SK-N-SH treated with all-trans-retinoic acid at 6 μM for 48 hours (cell line): ENCODE data around the gene HOXB1.
A peak's percentile ranks its signal among the peaks of the same experiment; 100 is the strongest.
"Not testable (repeated sequence)": the region's sequence is repeated elsewhere in the genome, so short reads cannot be mapped to it uniquely, and the experiment has no call there.

ENCODE experiments used
- ATAC-seq: fragments of 200-7000 bp; cut with Tn5 transposase; 3 replicates; pipeline ENCODE4 v1.9.1; 2020; ENCODE audit warnings: mild to moderate bottlenecking, moderate library complexity
- ARNTL ChIP-seq: fragments of 450-650 bp; formaldehyde crosslinking; IDR thresholded peaks from 2 replicates; pipeline ENCODE4 v1.5.0; 2020; ENCODE audit warnings: low read depth, mild to moderate bottlenecking, moderate library complexity, borderline replicate concordance
- BACH2 ChIP-seq: fragments of 250-450 bp; sonication (Bioruptor Pico); IDR thresholded peaks from 2 replicates; pipeline ENCODE4 v1.9.0; 2021; ENCODE audit warnings: mild to moderate bottlenecking, borderline replicate concordance
- CSDC2 ChIP-seq: fragments of 250-450 bp; sonication (Bioruptor Pico); IDR thresholded peaks from 2 replicates; pipeline ENCODE4 v1.5.0; 2020; ENCODE audit warnings: mild to moderate bottlenecking, moderate library complexity
- ESRRG ChIP-seq: fragments of 250-450 bp; sonication (Bioruptor Pico); IDR thresholded peaks from 2 replicates; pipeline ENCODE4 v1.6.1; 2021; ENCODE audit warnings: mild to moderate bottlenecking
- ISL1 ChIP-seq: fragments of 250-450 bp; sonication (Bioruptor Pico); IDR thresholded peaks from 2 replicates; pipeline ENCODE4 v2.1.2; 2022; ENCODE audit warnings: mild to moderate bottlenecking, moderate library complexity
- OSR1 ChIP-seq: fragments of 250-450 bp; sonication (Bioruptor Pico); IDR thresholded peaks from 2 replicates; pipeline ENCODE4 v1.8.0; 2022; ENCODE audit warnings: moderate library complexity, mild to moderate bottlenecking, inconsistent platforms
- PATZ1 ChIP-seq: fragments of 250-450 bp; sonication (Bioruptor Pico); IDR thresholded peaks from 2 replicates; pipeline ENCODE4 v1.8.0; 2020; ENCODE audit warnings: mild to moderate bottlenecking, moderate library complexity, borderline replicate concordance
- POU6F1 ChIP-seq: fragments of 250-450 bp; sonication (Bioruptor Pico); IDR thresholded peaks from 2 replicates; pipeline ENCODE4 v1.8.0; 2021; ENCODE audit warnings: low read depth, mild to moderate bottlenecking, moderate library complexity, borderline replicate concordance
- PPARA ChIP-seq: fragments of 250-450 bp; sonication (Bioruptor Pico); IDR thresholded peaks from 2 replicates; pipeline ENCODE4 v1.5.0; 2020; ENCODE audit warnings: mild to moderate bottlenecking, borderline replicate concordance
- RARB ChIP-seq: fragments of 250-450 bp; sonication (Bioruptor Pico); IDR thresholded peaks from 2 replicates; pipeline ENCODE4 v1.8.0; 2021; ENCODE audit warnings: mild to moderate bottlenecking, moderate library complexity
- TCF4 ChIP-seq: fragments of 250-450 bp; sonication (Bioruptor Pico); IDR thresholded peaks from 2 replicates; pipeline ENCODE4 v1.8.0; 2021; ENCODE audit warnings: mild to moderate bottlenecking, moderate library complexity, borderline replicate concordance
- TOX ChIP-seq: fragments of 250-450 bp; sonication (Bioruptor Pico); IDR thresholded peaks from 2 replicates; pipeline ENCODE4 v1.8.0; 2021; ENCODE audit warnings: mild to moderate bottlenecking, moderate library complexity, borderline replicate concordance
- ZC3H10 ChIP-seq: fragments of 250-450 bp; sonication (Bioruptor Pico); IDR thresholded peaks from 2 replicates; pipeline ENCODE4 v1.5.1; 2021; ENCODE audit warnings: mild to moderate bottlenecking, moderate library complexity
- ZFP30 ChIP-seq: fragments of 450-650 bp; formaldehyde crosslinking; IDR thresholded peaks from 2 replicates; pipeline ENCODE4 v1.5.0; 2022; ENCODE audit warnings: mild to moderate bottlenecking, moderate library complexity
- ZNF70 ChIP-seq: fragments of 450-650 bp; formaldehyde crosslinking; IDR thresholded peaks from 2 replicates; pipeline ENCODE4 v1.5.0; 2020; ENCODE audit warnings: mild to moderate bottlenecking, moderate library complexity
- ZNF8 ChIP-seq: fragments of 450-650 bp; formaldehyde crosslinking; IDR thresholded peaks from 2 replicates; pipeline ENCODE4 v1.5.0; 2020; ENCODE audit warnings: mild to moderate bottlenecking, moderate library complexity
- TF ChIP-seq, protein P1 (sequence below): fragments of 250-450 bp; sonication (Bioruptor Pico); IDR thresholded peaks from 2 replicates; pipeline ENCODE4 v1.5.1; 2020; ENCODE audit warnings: low read depth, mild to moderate bottlenecking, moderate library complexity
- TF ChIP-seq, protein P2 (sequence below): fragments of 250-450 bp; sonication (Bioruptor Pico); IDR thresholded peaks from 2 replicates; pipeline ENCODE4 v1.5.1; 2021; ENCODE audit warnings: mild to moderate bottlenecking, moderate library complexity

The HOXB1 gene

DNA sequence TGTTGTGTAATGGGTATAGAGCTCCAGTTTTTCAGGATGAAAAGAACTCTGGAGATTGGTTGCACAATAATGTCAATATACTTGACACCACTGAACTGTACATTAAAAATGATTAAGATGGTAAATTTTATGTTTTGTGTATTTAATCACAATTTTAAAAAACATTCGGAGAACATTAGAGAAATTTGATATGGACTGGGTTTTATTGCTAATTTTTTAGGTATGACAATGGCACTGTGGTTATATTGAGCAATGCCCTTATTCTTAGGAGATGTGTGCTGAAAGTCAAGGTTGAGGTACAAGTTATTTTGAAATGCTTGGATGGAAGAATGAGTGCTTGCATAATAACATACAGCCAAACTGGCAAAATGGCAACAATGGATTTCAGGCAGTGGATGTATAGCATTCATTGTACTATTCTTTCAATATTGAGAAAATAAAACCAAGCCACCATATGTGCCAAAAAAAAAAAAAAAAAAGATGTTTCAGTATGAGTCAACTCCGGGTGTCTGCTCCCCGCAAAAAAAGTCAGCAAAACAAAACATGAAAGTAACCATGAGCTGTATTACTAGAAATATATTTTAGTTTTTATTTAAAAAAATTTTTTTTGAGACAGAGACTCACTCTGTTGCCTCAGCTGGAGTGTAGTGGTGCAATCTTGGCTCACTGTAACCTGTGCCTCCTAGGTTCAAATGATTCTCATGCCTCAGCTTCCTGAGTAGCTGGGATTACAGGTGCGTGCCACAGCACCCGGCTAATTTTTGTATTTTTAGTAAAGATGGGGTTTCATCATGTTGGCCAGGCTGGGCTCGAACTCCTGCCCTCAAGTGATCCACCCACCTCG lies 19.8 kb downstream of the HOXB1 start:
- TF ChIP-seq TCF4 (CRISPR knock-in tag) (no peak), ESRRG (CRISPR knock-in tag) (no peak), OSR1 (no peak), ZNF8 (no peak), ARNTL (CRISPR knock-in tag) (no peak), POU6F1 (no peak), ZNF70 (CRISPR knock-in tag) (no peak)
- no peak for ATAC-seq

DNA sequence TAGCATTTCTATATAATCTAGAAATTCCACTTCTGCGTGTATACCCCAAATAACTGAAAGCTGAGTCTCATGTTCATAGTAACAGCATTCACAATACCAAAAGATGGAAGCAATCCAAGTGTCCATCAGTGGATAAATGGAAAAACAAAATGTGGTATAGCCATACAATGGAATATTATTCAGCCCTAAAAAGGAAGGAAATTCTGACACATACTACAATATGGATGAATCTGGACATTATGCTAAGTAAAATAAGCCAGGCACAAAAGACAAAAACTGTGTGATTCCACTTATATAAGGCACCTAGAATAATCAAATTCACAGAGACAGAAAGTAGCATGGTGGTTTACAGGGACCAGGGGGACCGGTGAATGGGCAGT lies 20.4 kb downstream of the HOXB1 start:
- no peak for ATAC-seq
- TF ChIP-seq CSDC2 (CRISPR knock-in tag) (no peak), ARNTL (CRISPR knock-in tag) (no peak), TCF4 (CRISPR knock-in tag) (no peak), RARB (CRISPR knock-in tag) (no peak), ZFP30 (no peak), ZNF70 (CRISPR knock-in tag) (no peak), OSR1 (no peak), PATZ1 (CRISPR knock-in tag) (no peak), ZC3H10 (CRISPR knock-in tag) (no peak), ESRRG (CRISPR knock-in tag) (no peak), ISL1 (CRISPR knock-in tag) (no peak), TOX (no peak), ZNF8 (no peak)
- TF ChIP-seq, protein P1, sequence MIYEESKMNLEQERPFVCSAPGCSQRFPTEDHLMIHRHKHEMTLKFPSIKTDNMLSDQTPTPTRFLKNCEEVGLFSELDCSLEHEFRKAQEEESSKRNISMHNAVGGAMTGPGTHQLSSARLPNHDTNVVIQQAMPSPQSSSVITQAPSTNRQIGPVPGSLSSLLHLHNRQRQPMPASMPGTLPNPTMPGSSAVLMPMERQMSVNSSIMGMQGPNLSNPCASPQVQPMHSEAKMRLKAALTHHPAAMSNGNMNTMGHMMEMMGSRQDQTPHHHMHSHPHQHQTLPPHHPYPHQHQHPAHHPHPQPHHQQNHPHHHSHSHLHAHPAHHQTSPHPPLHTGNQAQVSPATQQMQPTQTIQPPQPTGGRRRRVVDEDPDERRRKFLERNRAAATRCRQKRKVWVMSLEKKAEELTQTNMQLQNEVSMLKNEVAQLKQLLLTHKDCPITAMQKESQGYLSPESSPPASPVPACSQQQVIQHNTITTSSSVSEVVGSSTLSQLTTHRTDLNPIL (CRISPR knock-in tag), result no peak
- TF ChIP-seq, protein P2, sequence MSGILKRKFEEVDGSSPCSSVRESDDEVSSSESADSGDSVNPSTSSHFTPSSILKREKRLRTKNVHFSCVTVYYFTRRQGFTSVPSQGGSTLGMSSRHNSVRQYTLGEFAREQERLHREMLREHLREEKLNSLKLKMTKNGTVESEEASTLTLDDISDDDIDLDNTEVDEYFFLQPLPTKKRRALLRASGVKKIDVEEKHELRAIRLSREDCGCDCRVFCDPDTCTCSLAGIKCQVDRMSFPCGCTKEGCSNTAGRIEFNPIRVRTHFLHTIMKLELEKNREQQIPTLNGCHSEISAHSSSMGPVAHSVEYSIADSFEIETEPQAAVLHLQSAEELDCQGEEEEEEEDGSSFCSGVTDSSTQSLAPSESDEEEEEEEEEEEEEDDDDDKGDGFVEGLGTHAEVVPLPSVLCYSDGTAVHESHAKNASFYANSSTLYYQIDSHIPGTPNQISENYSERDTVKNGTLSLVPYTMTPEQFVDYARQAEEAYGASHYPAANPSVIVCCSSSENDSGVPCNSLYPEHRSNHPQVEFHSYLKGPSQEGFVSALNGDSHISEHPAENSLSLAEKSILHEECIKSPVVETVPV (CRISPR knock-in tag), result no peak

- not testable (repeated sequence) for ATAC-seq
These were observed 21.1 kb downstream of the HOXB1 start for GRCh38 chr17:48509708-48510107.

- TF ChIP-seq CSDC2 (CRISPR knock-in tag), result no peak
- peak; percentile 32; the same call in 1 of the 3 replicates for ATAC-seq
These were observed 24.6 kb downstream of the HOXB1 start for GRCh38 chr17:48506246-48506645.

- peak; percentile 79 for ATAC-seq
- TF ChIP-seq CSDC2 (CRISPR knock-in tag) (no peak), TOX (no peak), ARNTL (CRISPR knock-in tag) (no peak), ZNF8 (no peak)
These were observed 25.0 kb downstream of the HOXB1 start for GRCh38 chr17:48505788-48506187.

DNA sequence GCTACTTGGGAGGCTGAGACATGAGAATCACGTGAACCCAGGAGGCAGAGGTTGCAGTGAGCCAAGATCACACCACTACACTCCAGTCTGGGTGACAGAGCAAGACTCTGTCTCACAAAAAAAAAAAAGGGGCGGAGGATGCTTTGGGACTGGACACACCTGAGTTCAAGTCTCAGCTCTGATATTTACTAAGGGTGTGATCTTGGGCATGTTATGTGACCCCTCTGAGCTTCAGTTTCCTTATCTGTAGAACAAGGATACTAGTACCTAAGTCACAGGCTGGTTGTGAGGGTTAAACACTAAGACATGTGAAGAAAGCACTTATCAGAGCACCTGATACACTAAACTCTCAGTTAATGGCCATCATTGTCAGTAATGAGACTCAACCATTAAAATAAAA lies 25.9 kb downstream of the HOXB1 start:
- no peak for ATAC-seq
- TF ChIP-seq ARNTL (CRISPR knock-in tag) (no peak), BACH2 (no peak), ZNF8 (no peak), OSR1 (no peak), PATZ1 (CRISPR knock-in tag) (no peak), PPARA (no peak), ESRRG (CRISPR knock-in tag) (no peak), POU6F1 (no peak), TCF4 (CRISPR knock-in tag) (no peak)
- TF ChIP-seq, protein P2 (CRISPR knock-in tag), result no peak
